HG02642 (cell line): ENCODE measurements around the gene ACTG1.

Source experiments
- ATAC-seq: cut with Tn5 transposase; IDR thresholded peaks from one replicate; pipeline ENCODE4 v1.9.1; 2021; ENCODE audit warnings: mild to moderate bottlenecking; ENCODE audit not compliant: unreplicated experiment, poor library complexity

ACTG1 gene

GRCh38 chr17:81545160-81545949 is 32.8 kb upstream of the ACTG1 start:
- ATAC-seq, result no peak

GRCh38 chr17:81544281-81544974 is 31.8 kb upstream of the ACTG1 start:
- ATAC-seq, result no peak

- no peak for ATAC-seq
Observed at GRCh38 chr17:81543756-81544155, 31.2 kb upstream of the ACTG1 start.

- no peak for ATAC-seq
Observed at GRCh38 chr17:81543339-81543675, 30.7 kb upstream of the ACTG1 start.

GRCh38 chr17:81542431-81543338 is 30.1 kb upstream of the ACTG1 start:
- ATAC-seq, result no peak

- no peak for ATAC-seq
Observed at GRCh38 chr17:81541123-81541522, 28.5 kb upstream of the ACTG1 start.

DNA sequence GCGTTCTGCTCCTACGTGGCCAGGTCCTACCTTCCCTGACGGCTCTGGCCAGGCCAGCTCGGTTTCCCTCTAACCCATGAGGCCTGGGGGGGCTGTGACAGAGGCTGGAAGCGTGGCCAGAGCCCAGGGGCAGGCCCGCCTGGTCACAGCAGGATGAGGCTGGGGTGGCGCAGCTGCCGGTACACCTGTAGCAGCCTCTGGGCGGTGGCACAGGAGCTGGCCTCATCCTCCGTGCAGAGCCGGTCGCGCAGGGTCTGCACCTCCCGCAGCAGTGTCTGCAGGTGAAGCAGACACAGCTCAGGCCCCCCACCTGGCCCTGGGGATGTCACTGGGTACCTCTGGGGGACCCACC is 28.1 kb upstream of the ACTG1 start:
- ATAC-seq, result no peak

DNA sequence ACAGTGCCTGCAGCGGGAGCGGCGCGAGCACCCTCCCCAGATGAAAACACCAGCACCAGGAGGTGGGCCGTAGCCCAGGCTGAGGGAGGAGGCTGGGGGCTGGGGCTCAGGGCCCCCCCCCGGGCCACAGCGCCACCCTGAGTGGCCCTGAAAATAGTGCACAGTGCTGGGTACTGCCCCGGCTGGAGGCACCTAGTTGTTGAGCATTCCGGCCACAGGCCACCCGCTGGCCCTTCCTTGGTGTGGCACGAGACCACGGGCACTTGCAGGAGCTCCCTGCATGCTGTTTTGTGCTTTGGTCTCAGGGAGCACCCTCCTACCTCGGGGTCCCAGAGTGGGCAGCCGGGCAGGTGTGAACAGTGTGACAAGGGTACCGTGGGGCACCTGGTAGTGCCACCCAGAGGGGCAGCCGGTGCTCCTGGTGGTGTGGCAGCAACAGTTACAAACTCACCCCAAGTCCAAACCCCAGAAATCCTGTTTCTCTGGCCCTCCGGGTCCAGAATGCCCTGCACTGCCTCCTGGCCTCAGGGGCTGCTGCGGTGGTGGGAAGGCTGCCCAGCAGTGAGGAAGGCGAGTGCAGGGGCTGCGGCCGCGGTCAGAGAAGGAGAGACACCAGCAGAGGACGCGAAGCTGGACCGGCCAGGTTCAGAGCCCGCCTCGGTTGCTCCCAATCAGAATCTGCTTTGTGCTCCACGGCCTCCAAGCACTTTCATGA is 27.5 kb upstream of the ACTG1 start:
- ATAC-seq, result no peak

DNA sequence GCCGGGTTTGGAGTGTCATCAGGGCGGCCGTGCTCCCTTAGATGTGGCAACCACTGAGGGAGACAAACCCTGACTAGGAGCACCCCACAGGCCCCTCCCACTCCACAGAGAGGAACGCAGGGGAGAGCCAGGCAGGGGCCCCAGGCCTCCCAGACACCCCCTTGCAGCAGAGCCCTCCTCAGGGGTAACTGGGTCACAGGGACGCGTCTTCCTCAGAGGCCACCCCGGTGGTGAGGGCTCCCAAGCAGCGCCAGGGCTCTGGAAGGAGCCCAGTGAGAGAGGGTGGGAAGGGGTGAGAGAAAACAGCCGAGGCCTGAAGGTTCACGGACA is 26.9 kb upstream of the ACTG1 start:
- ATAC-seq, result no peak

- no peak for ATAC-seq
Observed at GRCh38 chr17:81538651-81539570, 26.3 kb upstream of the ACTG1 start.

DNA sequence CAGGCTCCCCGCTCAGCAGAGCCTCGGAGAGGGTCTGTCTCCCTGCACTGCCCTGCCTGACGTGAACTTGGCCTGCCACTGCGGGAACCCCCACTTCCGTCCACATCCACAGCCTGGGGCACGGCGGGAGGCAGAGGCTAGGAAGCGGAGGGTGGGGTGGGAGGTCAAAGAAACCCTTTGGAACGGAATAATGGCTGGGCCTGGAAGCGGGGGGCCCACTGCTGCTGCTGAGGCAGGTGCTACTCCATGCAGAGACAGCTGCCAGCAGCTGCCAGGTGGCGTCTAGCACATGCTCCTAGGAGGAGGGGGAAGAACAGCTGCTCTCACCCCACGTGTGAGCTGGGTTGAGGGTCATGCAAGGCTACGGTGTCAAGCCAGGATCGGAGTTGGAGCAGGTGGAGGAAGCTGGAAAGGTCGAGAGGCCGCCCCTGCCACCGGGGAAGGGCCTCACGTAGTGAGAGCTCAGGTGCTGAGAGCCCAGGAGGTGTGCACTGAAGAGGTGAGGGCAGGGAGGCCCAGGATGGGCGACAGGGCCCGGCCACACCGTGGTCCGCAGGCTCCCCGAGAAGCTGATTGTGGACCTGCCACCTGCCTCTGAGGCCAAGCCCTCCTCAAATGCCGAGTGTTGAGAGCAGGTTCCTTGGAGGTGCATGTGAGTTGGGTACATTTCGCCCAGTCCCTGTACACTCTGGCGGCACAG is 25.4 kb upstream of the ACTG1 start:
- ATAC-seq, result no peak

- ATAC-seq, result no peak
Observed at GRCh38 chr17:81537343-81537855, 24.8 kb upstream of the ACTG1 start.

DNA sequence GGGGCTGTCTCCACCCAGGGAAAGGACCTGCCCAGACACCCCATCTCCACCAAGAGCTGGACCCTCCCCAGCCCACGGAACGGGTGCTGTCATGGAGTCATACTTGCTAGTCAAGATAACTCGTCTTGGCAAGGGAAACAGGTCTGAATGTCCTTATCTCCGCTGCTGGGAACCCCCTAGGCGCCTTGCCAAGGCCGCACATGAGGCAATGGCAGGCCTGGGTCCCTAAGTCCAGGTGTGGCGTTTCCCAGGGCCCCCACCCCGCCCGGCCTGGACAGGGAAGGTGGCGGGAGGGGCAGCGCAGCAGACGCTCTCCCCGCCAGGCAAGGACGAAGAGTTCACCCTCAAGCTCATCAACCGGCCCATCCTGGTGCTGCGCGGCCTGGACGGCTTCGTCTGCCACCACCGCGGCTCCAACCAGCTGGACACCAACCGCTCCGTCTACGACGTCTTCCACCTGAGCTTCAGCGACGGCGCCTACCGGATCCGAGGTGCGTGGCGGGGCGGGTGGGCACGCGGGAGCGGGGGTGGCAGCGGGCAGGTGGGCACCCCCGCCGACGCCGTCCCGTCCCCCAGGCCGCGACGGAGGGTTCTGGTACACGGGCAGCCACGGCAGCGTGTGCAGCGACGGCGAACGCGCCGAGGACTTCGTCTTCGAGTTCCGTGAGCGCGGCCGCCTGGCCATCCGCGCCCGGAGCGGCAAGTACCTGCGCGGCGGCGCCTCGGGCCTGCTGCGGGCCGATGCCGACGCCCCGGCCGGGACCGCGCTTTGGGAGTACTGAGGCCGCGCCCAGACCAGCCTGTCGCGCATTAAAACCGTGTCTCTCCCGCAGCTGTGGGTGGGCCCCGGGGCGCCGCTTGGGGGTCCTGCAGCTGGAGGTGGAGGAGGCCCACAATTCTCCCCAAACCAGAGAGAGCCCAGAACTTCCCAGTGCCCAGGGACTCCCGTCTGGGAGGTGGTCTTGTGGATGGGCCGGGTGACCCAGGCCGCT is 24.0 kb upstream of the ACTG1 start:
- no peak for ATAC-seq

DNA sequence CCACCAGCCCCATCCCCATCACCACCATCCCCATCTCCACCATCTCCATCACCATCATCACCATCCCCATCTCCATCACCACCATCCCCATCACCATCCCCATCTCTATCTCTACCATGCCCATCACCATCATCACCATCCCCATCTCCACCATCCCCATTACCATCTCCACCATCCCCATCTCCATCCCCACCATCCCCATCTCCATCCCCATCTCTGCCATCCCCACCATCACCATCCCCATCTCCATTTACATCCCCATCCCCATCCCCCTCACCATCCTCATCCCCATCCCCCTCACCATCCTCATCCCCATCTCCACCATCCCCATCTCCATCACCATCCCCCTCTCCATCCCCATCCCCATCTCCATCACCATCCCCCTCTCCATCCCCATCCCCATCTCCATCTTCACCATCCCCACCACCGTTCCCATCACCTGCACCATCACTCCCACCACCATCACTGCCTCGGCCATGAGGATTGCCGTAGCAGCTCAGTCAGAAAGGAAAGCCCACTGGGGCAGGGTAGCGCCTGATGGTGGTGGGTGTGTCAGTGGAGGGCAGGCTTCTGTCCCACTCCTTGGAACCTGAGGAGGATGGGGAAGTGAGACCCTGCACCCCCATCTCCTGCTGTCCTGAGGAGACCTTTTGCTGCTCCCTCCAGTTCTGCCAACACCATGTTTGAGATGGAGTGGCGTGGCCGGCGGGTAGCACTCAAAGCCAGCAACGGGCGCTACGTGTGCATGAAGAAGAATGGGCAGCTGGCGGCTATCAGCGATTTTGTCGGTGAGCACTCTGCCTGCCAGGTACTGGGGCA is 23.1 kb upstream of the ACTG1 start:
- ATAC-seq, result no peak

DNA sequence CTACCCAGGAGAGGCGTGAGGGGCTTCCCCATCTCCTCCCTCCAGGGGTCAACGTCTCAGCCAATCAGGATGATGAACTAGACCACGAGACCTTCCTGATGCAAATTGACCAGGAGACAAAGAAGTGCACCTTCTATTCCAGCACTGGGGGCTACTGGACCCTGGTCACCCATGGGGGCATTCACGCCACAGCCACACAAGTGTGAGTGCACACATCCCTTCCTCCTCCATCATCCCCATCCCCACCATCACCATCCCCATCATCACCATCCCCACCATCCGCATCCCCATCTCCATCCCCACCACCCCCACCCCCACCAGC is 22.4 kb upstream of the ACTG1 start:
- ATAC-seq, result no peak

- ATAC-seq, result no peak
Observed at GRCh38 chr17:81534157-81535006, 21.8 kb upstream of the ACTG1 start.
